Endometrium (tissue), 2 donors: ENCODE data around the gene NMNAT2.

Experiments
- FAIRE-seq: peaks from 2 replicates; lab custom pipeline; 2012; peaks lifted over from hg19 to GRCh38; lab: Jason Lieb, UNC
- donor health status: control.
- donor health status: control.

NMNAT2 gene

GRCh38 chr1:183210681-183211080, 207.5 kb downstream of the NMNAT2 start:
- FAIRE-seq = no peak

- FAIRE-seq = no peak
These were observed 208.5 kb downstream of the NMNAT2 start for GRCh38 chr1:183209533-183210158.

- FAIRE-seq = no peak
These were observed 211.6 kb downstream of the NMNAT2 start for GRCh38 chr1:183206538-183207122.

GRCh38 chr1:183205196-183205781, 212.9 kb downstream of the NMNAT2 start:
- FAIRE-seq = no peak

GRCh38 chr1:183203094-183203493, 215.1 kb downstream of the NMNAT2 start:
- no peak for FAIRE-seq

GRCh38 chr1:183200451-183200850, 217.7 kb downstream of the NMNAT2 start:
- FAIRE-seq = no peak

- no peak for FAIRE-seq
These were observed 218.9 kb downstream of the NMNAT2 start for GRCh38 chr1:183199304-183199703.

- FAIRE-seq = no peak
These were observed 219.7 kb downstream of the NMNAT2 start for GRCh38 chr1:183198463-183198862.
